ENCODE measurements around the gene PLD6.
"Not testable (repeated sequence)": the region's sequence is repeated elsewhere in the genome, so short reads cannot be mapped to it uniquely, and the experiment has no call there.

Gene PLD6

GRCh38 chr17:17206124-17206912, at the start of gene PLD6:
Gene PLD6, minus strand, starts transcription at chr17:17206333. Its CDS starts 47 bp downstream, at chr17:17206286.
- H3K9ac ChIP-seq (ENCODE audit: low read depth, low read length) = no peak within 1 kb of the TSS
- no peaks in the 10 kb centered on the region for H3K4me1 ChIP-seq (ENCODE audit: insufficient read depth, low read length)
- H3K9me3 ChIP-seq (ENCODE audit: control insufficient read depth, insufficient read depth, low read length) = no peaks in the 10 kb centered on the region
- no peaks in the 10 kb centered on the region; the same call in 1 of the 2 replicates for H3K36me3 ChIP-seq (ENCODE audit: insufficient read depth, low read length)

GRCh38 chr17:17255689-17256088, 49.6 kb upstream of the PLD6 start:
- H3K9ac ChIP-seq (ENCODE audit: low read depth, low read length); H3K4me1 ChIP-seq (ENCODE audit: insufficient read depth, low read length); H3K9me3 ChIP-seq (ENCODE audit: control insufficient read depth, insufficient read depth, low read length): not testable (repeated sequence)
- peaks cover 23% of the 10 kb centered on the region for H3K36me3 ChIP-seq (ENCODE audit: insufficient read depth, low read length)

GRCh38 chr17:17254036-17254435, 47.9 kb upstream of the PLD6 start:
- Histone ChIP-seq H3K9ac (ENCODE audit: low read depth, low read length) (no peak overlapping the region), H3K9me3 (ENCODE audit: control insufficient read depth, insufficient read depth, low read length) (no peaks in the 10 kb centered on the region), H3K4me1 (ENCODE audit: insufficient read depth, low read length) (no peaks in the 10 kb centered on the region), H3K36me3 (ENCODE audit: insufficient read depth, low read length) (peaks cover 29% of the 10 kb centered on the region)

- no peak overlapping the region for H3K9ac ChIP-seq (ENCODE audit: low read depth, low read length)
- H3K4me1 ChIP-seq (ENCODE audit: insufficient read depth, low read length) = no peaks in the 10 kb centered on the region
- H3K9me3 ChIP-seq (ENCODE audit: control insufficient read depth, insufficient read depth, low read length) = no peaks in the 10 kb centered on the region
- H3K36me3 ChIP-seq (ENCODE audit: insufficient read depth, low read length) = peaks cover 23% of the 10 kb centered on the region
These were observed 47.3 kb upstream of the PLD6 start for GRCh38 chr17:17253406-17253805.

- H3K9me3 ChIP-seq (ENCODE audit: control insufficient read depth, insufficient read depth, low read length) = no peaks in the 10 kb centered on the region
- H3K9ac ChIP-seq (ENCODE audit: low read depth, low read length) = no peak overlapping the region
- peaks cover 22% of the 10 kb centered on the region for H3K36me3 ChIP-seq (ENCODE audit: insufficient read depth, low read length)
- H3K4me1 ChIP-seq (ENCODE audit: insufficient read depth, low read length) = no peaks in the 10 kb centered on the region
These were observed 46.1 kb upstream of the PLD6 start for GRCh38 chr17:17252149-17252661.

- no peaks in the 10 kb centered on the region for H3K4me1 ChIP-seq (ENCODE audit: insufficient read depth, low read length)
These were observed 40.7 kb upstream of the PLD6 start for GRCh38 chr17:17246879-17247278.

GRCh38 chr17:17243163-17243562, 37.0 kb upstream of the PLD6 start:
- H3K9me3 ChIP-seq (ENCODE audit: control insufficient read depth, insufficient read depth, low read length) = no peaks in the 10 kb centered on the region
- H3K4me1 ChIP-seq (ENCODE audit: insufficient read depth, low read length) = no peaks in the 10 kb centered on the region
- H3K9ac ChIP-seq (ENCODE audit: low read depth, low read length) = no peak overlapping the region
- peaks cover 6% of the 10 kb centered on the region for H3K36me3 ChIP-seq (ENCODE audit: insufficient read depth, low read length)

More at GRCh38 chr17:17246879-17247278, 40.7 kb upstream of the PLD6 start:
- H3K36me3 ChIP-seq (ENCODE audit: insufficient read depth, low read length) = peaks cover 15% of the 10 kb centered on the region
- H3K9ac ChIP-seq (ENCODE audit: low read depth, low read length) = no peak overlapping the region
- no peaks in the 10 kb centered on the region for H3K9me3 ChIP-seq (ENCODE audit: control insufficient read depth, insufficient read depth, low read length)

- Histone ChIP-seq H3K4me1 (ENCODE audit: insufficient read depth, low read length) (no peaks in the 10 kb centered on the region), H3K36me3 (ENCODE audit: insufficient read depth, low read length) (no peaks in the 10 kb centered on the region; the same call in 1 of the 2 replicates), H3K9me3 (ENCODE audit: control insufficient read depth, insufficient read depth, low read length) (no peaks in the 10 kb centered on the region), H3K9ac (ENCODE audit: low read depth, low read length) (no peak overlapping the region)
These were observed 36.1 kb upstream of the PLD6 start for GRCh38 chr17:17242246-17242645.

- H3K4me1 ChIP-seq (ENCODE audit: insufficient read depth, low read length) = no peaks in the 10 kb centered on the region
These were observed 35.5 kb upstream of the PLD6 start for GRCh38 chr17:17241656-17242055.

GRCh38 chr17:17239832-17240231, 33.7 kb upstream of the PLD6 start:
- Histone ChIP-seq H3K9me3 (ENCODE audit: control insufficient read depth, insufficient read depth, low read length) (no peaks in the 10 kb centered on the region), H3K9ac (ENCODE audit: low read depth, low read length) (no peak overlapping the region), H3K36me3 (ENCODE audit: insufficient read depth, low read length) (no peaks in the 10 kb centered on the region; the same call in 1 of the 2 replicates), H3K4me1 (ENCODE audit: insufficient read depth, low read length) (0 out of 2 replicates have a peak, but pooled peaks cover 9% of the 10 kb centered on the region)

More at GRCh38 chr17:17241656-17242055, 35.5 kb upstream of the PLD6 start:
- no peak overlapping the region for H3K9ac ChIP-seq (ENCODE audit: low read depth, low read length)
- H3K36me3 ChIP-seq (ENCODE audit: insufficient read depth, low read length) = no peaks in the 10 kb centered on the region; the same call in 1 of the 2 replicates
- no peaks in the 10 kb centered on the region for H3K9me3 ChIP-seq (ENCODE audit: control insufficient read depth, insufficient read depth, low read length)

GRCh38 chr17:17237026-17237799, 31.1 kb upstream of the PLD6 start, which contains the start of gene FLCN:
Gene FLCN, minus strand, starts transcription at chr17:17237168. Its CDS starts 9,031 bp downstream, at chr17:17228137.
- no peaks in the 10 kb centered on the region for H3K9me3 ChIP-seq (ENCODE audit: control insufficient read depth, insufficient read depth, low read length)
- peak within 1 kb of the TSS; percentile 61 for H3K9ac ChIP-seq (ENCODE audit: low read depth, low read length)
- H3K4me1 ChIP-seq (ENCODE audit: insufficient read depth, low read length) = 0 out of 2 replicates have a peak, but pooled peaks cover 9% of the 10 kb centered on the region
- no peaks in the 10 kb centered on the region; the same call in 1 of the 2 replicates for H3K36me3 ChIP-seq (ENCODE audit: insufficient read depth, low read length)

GRCh38 chr17:17236295-17237025, 30.3 kb upstream of the PLD6 start:
- Histone ChIP-seq H3K4me1 (ENCODE audit: insufficient read depth, low read length) (0 out of 2 replicates have a peak, but pooled peaks cover 9% of the 10 kb centered on the region), H3K36me3 (ENCODE audit: insufficient read depth, low read length) (peaks cover 3% of the 10 kb centered on the region; the same call in 1 of the 2 replicates), H3K9ac (ENCODE audit: low read depth, low read length) (peak overlapping the region; percentile 61), H3K9me3 (ENCODE audit: control insufficient read depth, insufficient read depth, low read length) (no peaks in the 10 kb centered on the region)

- Histone ChIP-seq H3K4me1 (ENCODE audit: insufficient read depth, low read length) (0 out of 2 replicates have a peak, but pooled peaks cover 9% of the 10 kb centered on the region), H3K36me3 (ENCODE audit: insufficient read depth, low read length) (peaks cover 6% of the 10 kb centered on the region; the same call in 1 of the 2 replicates), H3K9me3 (ENCODE audit: control insufficient read depth, insufficient read depth, low read length) (no peaks in the 10 kb centered on the region), H3K9ac (ENCODE audit: low read depth, low read length) (peak overlapping the region; percentile 61)
These were observed 29.4 kb upstream of the PLD6 start for GRCh38 chr17:17235212-17236174.
